Fibroblast of gingiva (primary cell): Measurements from ENCODE around the gene PAK3.

ENCODE experiments used
- DNase-seq: peaks from one replicate; pipeline ENCODE4 v3.0.0-alpha.2; 2011; ENCODE audit warnings: low read depth

The PAK3 gene

GRCh38 chrX:111264385-111264784 is 168.4 kb downstream of the PAK3 start:
- DNase-seq: no peak

DNA sequence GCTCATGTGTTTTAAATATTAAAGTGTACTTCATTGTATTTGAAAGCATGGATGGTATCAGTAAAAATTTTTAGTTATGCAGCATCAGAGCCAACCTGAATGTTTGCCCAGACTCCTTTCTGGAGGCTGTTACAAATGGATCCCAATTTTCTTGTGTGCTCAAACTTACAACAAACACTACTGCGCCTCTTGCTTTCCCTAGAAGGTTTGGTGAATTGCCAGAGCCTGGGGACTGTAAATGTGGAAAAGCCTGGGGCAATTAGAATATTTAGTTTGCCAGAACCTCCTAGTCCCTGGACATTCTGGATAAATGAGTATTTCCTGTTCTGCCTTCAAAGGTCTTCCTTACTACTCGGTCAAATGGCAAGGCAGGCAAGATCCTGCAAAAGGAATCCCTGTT is 169.5 kb downstream of the PAK3 start:
- DNase-seq: no peak

DNA sequence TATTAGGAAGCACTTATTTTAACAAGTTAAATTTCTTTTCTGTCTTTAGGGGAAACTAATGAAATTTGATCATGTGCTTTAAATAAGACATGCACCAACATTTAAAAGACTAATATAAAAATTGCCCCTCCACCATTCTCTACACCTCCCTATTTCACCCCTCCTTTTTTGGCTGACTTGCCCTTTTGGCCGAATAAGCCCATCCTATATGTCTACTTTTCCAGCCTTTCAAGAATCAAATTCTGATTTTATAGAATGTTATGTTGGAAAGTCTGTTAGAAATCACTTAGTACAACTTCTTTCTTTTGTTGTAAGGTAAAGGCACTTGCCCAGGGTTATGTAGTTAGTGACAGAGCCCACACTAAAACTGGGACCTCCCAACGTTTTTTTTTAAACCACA is 172.5 kb downstream of the PAK3 start:
- DNase-seq: no peak

GRCh38 chrX:111270339-111270738 is 174.3 kb downstream of the PAK3 start, which contains the start of gene CAPN6:
Gene CAPN6, minus strand, starts transcription at chrX:111270483. Its CDS starts 6,547 bp downstream, at chrX:111263936.
- DNase-seq: no peak
